KOPT-K1 (cell line): ENCODE results near the gene GPT2.

Experiments
- H3K27ac ChIP-seq: fragments of 200-600 bp; sonication (generic); 2 replicates; pipeline ENCODE4 v1.5.1; 2016; ENCODE audit warnings: antibody characterized with exemption, mild to moderate bottlenecking, low read depth, low read length; ENCODE audit not compliant: poor library complexity, severe bottlenecking
- H3K36me3 ChIP-seq: fragments of 200-600 bp; sonication (generic); 2 replicates; pipeline ENCODE4 v1.5.1; 2017; ENCODE audit warnings: antibody characterized with exemption, mild to moderate bottlenecking, low read length, moderate library complexity; ENCODE audit not compliant: insufficient read depth
- H3K9me3 ChIP-seq: fragments of 200-600 bp; sonication (generic); 2 replicates; pipeline ENCODE4 v1.5.1; 2017; ENCODE audit warnings: antibody characterized with exemption, low read length, mild to moderate bottlenecking; ENCODE audit not compliant: insufficient read depth, poor library complexity, severe bottlenecking

Gene GPT2

GRCh38 chr16:46947900-46948547 lies 63.9 kb downstream of the GPT2 start:
- H3K27ac ChIP-seq = no peak overlapping the region
- no peaks in the 10 kb centered on the region for H3K9me3 ChIP-seq
- no peaks in the 10 kb centered on the region for H3K36me3 ChIP-seq

GRCh38 chr16:46948548-46949166 lies 64.5 kb downstream of the GPT2 start:
- Histone ChIP-seq H3K27ac (no peak overlapping the region), H3K9me3 (no peaks in the 10 kb centered on the region), H3K36me3 (no peaks in the 10 kb centered on the region)

GRCh38 chr16:46949241-46949892 lies 65.2 kb downstream of the GPT2 start:
- H3K36me3 ChIP-seq = peaks cover 5% of the 10 kb centered on the region; the same call in 1 of the 2 replicates
- no peaks in the 10 kb centered on the region for H3K9me3 ChIP-seq
- no peak overlapping the region for H3K27ac ChIP-seq

- H3K9me3 ChIP-seq = no peaks in the 10 kb centered on the region
- H3K36me3 ChIP-seq = peaks cover 12% of the 10 kb centered on the region
- no peak overlapping the region for H3K27ac ChIP-seq
These were observed 65.8 kb downstream of the GPT2 start for GRCh38 chr16:46950009-46950408.

GRCh38 chr16:46954562-46954961 lies 70.4 kb downstream of the GPT2 start:
- Histone ChIP-seq H3K27ac (no peak overlapping the region), H3K9me3 (no peaks in the 10 kb centered on the region), H3K36me3 (peaks cover 57% of the 10 kb centered on the region)

- Histone ChIP-seq H3K36me3 (peaks cover 100% of the 10 kb centered on the region), H3K9me3 (no peaks in the 10 kb centered on the region), H3K27ac (no peak overlapping the region)
These were observed 77.5 kb downstream of the GPT2 start for GRCh38 chr16:46961373-46962353.

GRCh38 chr16:46962629-46963028 lies 78.5 kb downstream of the GPT2 start:
- H3K36me3 ChIP-seq = peaks cover 100% of the 10 kb centered on the region
- no peaks in the 10 kb centered on the region for H3K9me3 ChIP-seq
- H3K27ac ChIP-seq = no peak overlapping the region

- no peak overlapping the region for H3K27ac ChIP-seq
- H3K9me3 ChIP-seq = no peaks in the 10 kb centered on the region
- H3K36me3 ChIP-seq = peaks cover 91% of the 10 kb centered on the region
These were observed 83.9 kb downstream of the GPT2 start for GRCh38 chr16:46968063-46968435.

- no peaks in the 10 kb centered on the region for H3K9me3 ChIP-seq
- H3K27ac ChIP-seq = no peak overlapping the region
- peaks cover 70% of the 10 kb centered on the region for H3K36me3 ChIP-seq
These were observed 85.9 kb downstream of the GPT2 start for GRCh38 chr16:46970089-46970488.

GRCh38 chr16:46971271-46971670 lies 87.1 kb downstream of the GPT2 start:
- Histone ChIP-seq H3K36me3 (peaks cover 58% of the 10 kb centered on the region), H3K27ac (no peak overlapping the region), H3K9me3 (no peaks in the 10 kb centered on the region)

GRCh38 chr16:46972429-46973206 lies 88.5 kb downstream of the GPT2 start:
- H3K36me3 ChIP-seq = peaks cover 45% of the 10 kb centered on the region
- H3K9me3 ChIP-seq = no peaks in the 10 kb centered on the region
- H3K27ac ChIP-seq = peak overlapping the region; percentile 84

- Histone ChIP-seq H3K27ac (peak within 1 kb of the TSS; percentile 84), H3K36me3 (peaks cover 37% of the 10 kb centered on the region), H3K9me3 (no peaks in the 10 kb centered on the region)
These were observed 89.2 kb downstream of the GPT2 start, which contains the start of gene DNAJA2 for GRCh38 chr16:46973207-46973995. Gene DNAJA2 (minus strand): TSS chr16:46973674. CDS start chr16:46973572, 102 bp downstream.

GRCh38 chr16:46973996-46974324 lies 89.8 kb downstream of the GPT2 start:
- H3K36me3 ChIP-seq = peaks cover 31% of the 10 kb centered on the region
- no peaks in the 10 kb centered on the region for H3K9me3 ChIP-seq
- H3K27ac ChIP-seq = peak overlapping the region; percentile 84

GRCh38 chr16:46974352-46974751 lies 90.2 kb downstream of the GPT2 start:
- peak overlapping the region; percentile 84 for H3K27ac ChIP-seq
- H3K36me3 ChIP-seq = peaks cover 28% of the 10 kb centered on the region
- H3K9me3 ChIP-seq = no peaks in the 10 kb centered on the region
